AG04450 (cell line): Measurements from ENCODE around the gene ATP2B1. TPM values are rescaled to one million over a fixed set of nuclear protein-coding genes. Genes with fewer than 3 reads are reported as not detected.

ENCODE experiments used
- CTCF ChIA-PET: fragments of 300-600, 350-600 bp; formaldehyde crosslinking; extraction: SDS; loops from one replicate; lab custom pipeline; 2022; ENCODE audit warnings: antibody characterized with exemption, inconsistent platforms; lab: Charles Lee
- POLR2A ChIA-PET: fragments of 350-600 bp; formaldehyde crosslinking; extraction: SDS; loops from one replicate; lab custom pipeline; 2021; ENCODE audit warnings: antibody characterized with exemption, inconsistent platforms; lab: Yijun Ruan, JAX
- DNase-seq: peaks from one replicate; pipeline ENCODE4 v3.0.0-alpha.2; 2011; ENCODE audit warnings: low read depth, low spot score
- H3K27ac ChIP-seq: one replicate; pipeline ENCODE4 v1.5.1; 2012; ENCODE audit warnings: low read depth, low read length, control low read depth
- H3K27me3 ChIP-seq: one replicate; pipeline ENCODE4 v1.6.0; 2012; ENCODE audit warnings: low read length; ENCODE audit not compliant: control insufficient read depth, insufficient read depth
- H3K4me3 ChIP-seq: 2 replicates; pipeline ENCODE4 v1.5.1; 2011; ENCODE audit warnings: mild to moderate bottlenecking, low read depth, low read length, control low read depth
- H3K9me3 ChIP-seq: 2 replicates; pipeline ENCODE4 v1.5.1; 2012; ENCODE audit warnings: low read length; ENCODE audit not compliant: control insufficient read depth, insufficient read depth
- CTCF ChIP-seq: IDR thresholded peaks from 2 replicates; pipeline ENCODE4 v1.5.1; 2011; ENCODE audit warnings: low read depth, low read length, control low read depth, inconsistent platforms
- polyA plus RNA-seq: library from polyadenylated mRNA; depleted of rRNA; stranded (reverse); fragments of >200 nt; gene quantifications from 2 replicates; pipeline ENCODE4 v1.2.3, GENCODE V29; 2011

Gene ATP2B1
- polyA plus RNA-seq, 1 experiment: 42.7 TPM

GRCh38 chr12:89690925-89691324 is 17.7 kb downstream of the ATP2B1 start:
- Histone ChIP-seq H3K4me3 (no peak overlapping the region), H3K27me3 (no peaks in the 10 kb centered on the region), H3K9me3 (no peaks in the 10 kb centered on the region), H3K27ac (no peak overlapping the region)
- ChIA-PET POLR2A (no interaction called here), CTCF (interaction anchor here (0.5 kb wide), 1 partner anchor 1288 kb away, joined by 3 read pairs; no protein-coding TSS in a partner anchor)
- no peak for TF ChIP-seq CTCF
- DNase-seq: no peak

GRCh38 chr12:89689306-89689705 is 19.3 kb downstream of the ATP2B1 start:
- H3K27ac ChIP-seq: no peak overlapping the region
- H3K4me3 ChIP-seq: no peak overlapping the region
- no peak for DNase-seq
- no peaks in the 10 kb centered on the region for H3K27me3 ChIP-seq
- ChIA-PET POLR2A (no interaction called here), CTCF (no interaction called here)
- TF ChIP-seq CTCF: no peak
- H3K9me3 ChIP-seq: no peaks in the 10 kb centered on the region

GRCh38 chr12:89686311-89686710 is 22.3 kb downstream of the ATP2B1 start:
- ChIA-PET POLR2A (no interaction called here), CTCF (no interaction called here)
- H3K27me3 ChIP-seq: no peaks in the 10 kb centered on the region

GRCh38 chr12:89685363-89685972 is 23.2 kb downstream of the ATP2B1 start:
- no peak for TF ChIP-seq CTCF
- Histone ChIP-seq H3K4me3 (no peak overlapping the region), H3K27me3 (no peaks in the 10 kb centered on the region), H3K27ac (no peak overlapping the region), H3K9me3 (peaks cover 3% of the 10 kb centered on the region; the same call in 1 of the 2 replicates)
- DNase-seq: no peak
- POLR2A ChIA-PET: no interaction called here
- CTCF ChIA-PET: no interaction called here

More at GRCh38 chr12:89686311-89686710, 22.3 kb downstream of the ATP2B1 start:
- no peak overlapping the region for H3K27ac ChIP-seq
- H3K4me3 ChIP-seq: no peak overlapping the region
- peaks cover 3% of the 10 kb centered on the region; the same call in 1 of the 2 replicates for H3K9me3 ChIP-seq
- TF ChIP-seq CTCF: no peak
- DNase-seq: no peak

- no peak overlapping the region for H3K27ac ChIP-seq
- peaks cover 3% of the 10 kb centered on the region; the same call in 1 of the 2 replicates for H3K9me3 ChIP-seq
- no peak for TF ChIP-seq CTCF
- ChIA-PET POLR2A (no interaction called here), CTCF (no interaction called here)
- H3K27me3 ChIP-seq: no peaks in the 10 kb centered on the region
- DNase-seq: no peak
- H3K4me3 ChIP-seq: no peak overlapping the region
Measured at GRCh38 chr12:89684136-89684535, 24.5 kb downstream of the ATP2B1 start.
